Tibial nerve (tissue), 4 donors: ENCODE measurements around the gene SLC30A2.

ENCODE experiments used
- CTCF ChIP-seq, 5 experiments: fragments of 200-600 bp in 3 of 5; fragments of 450-650 bp in 2 of 5; sonication (generic) in 3 of 5; IDR thresholded peaks; one replicate each; pipeline ENCODE4 v1.5.1; 2016 to 2019; ENCODE audit warnings: antibody characterized with exemption in 5 of 5, mild to moderate bottlenecking in 3 of 5, moderate library complexity in 2 of 5
- EP300 ChIP-seq, 2 donors: sonication (generic); formaldehyde crosslinking; IDR thresholded peaks; one replicate each; pipeline ENCODE4 v1.6.1; 2017; ENCODE audit warnings: antibody characterized with exemption in 2 of 2, mild to moderate bottlenecking in 1 of 2
- POLR2A ChIP-seq, 2 donors: fragments of 450-650 bp; IDR thresholded peaks; one replicate each; pipeline ENCODE4 v1.6.1; 2017; ENCODE audit warnings: antibody characterized with exemption in 2 of 2, mild to moderate bottlenecking in 2 of 2, moderate library complexity in 2 of 2

GRCh38 chr1:26038477-26038876 is 7.4 kb downstream of the SLC30A2 start:
- no peak for TF ChIP-seq CTCF (IDR thresholded peaks at IDR 0.05)
- TF ChIP-seq POLR2A (IDR thresholded peaks at IDR 0.05) = no peak
- no peak for TF ChIP-seq EP300 (IDR thresholded peaks at IDR 0.05)
